ENCODE data around the gene UBTD1.

DNA sequence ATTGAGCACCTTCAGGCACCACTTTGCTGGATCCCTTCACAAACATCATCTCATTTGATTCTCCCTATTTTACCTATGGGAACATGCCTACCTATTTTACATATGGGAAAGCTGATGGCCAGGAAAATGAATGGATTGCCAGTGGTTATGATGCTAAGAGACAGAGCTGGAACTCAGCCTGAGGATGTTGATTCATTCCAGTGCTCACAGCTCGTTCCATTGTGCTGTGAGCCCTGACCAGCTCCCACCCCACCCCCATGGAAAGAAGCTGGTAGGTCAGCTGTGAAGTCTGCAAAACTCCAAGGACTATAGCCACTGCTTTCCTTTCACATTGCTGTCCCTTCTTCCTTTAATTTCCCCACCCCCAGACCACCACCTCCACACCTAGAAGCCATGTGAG lies 9.6 kb downstream of the UBTD1 start:
- TF ChIP-seq POLR2A (IDR thresholded peaks at IDR 0.05; ENCODE audit: low read length) (no peak), GATA1 (IDR thresholded peaks at IDR 0.05; ENCODE audit: low read depth, low read length) (no peak)

All from erythroblast (primary cell).